ENCODE data around the gene SMIM36.

The SMIM36 gene

DNA sequence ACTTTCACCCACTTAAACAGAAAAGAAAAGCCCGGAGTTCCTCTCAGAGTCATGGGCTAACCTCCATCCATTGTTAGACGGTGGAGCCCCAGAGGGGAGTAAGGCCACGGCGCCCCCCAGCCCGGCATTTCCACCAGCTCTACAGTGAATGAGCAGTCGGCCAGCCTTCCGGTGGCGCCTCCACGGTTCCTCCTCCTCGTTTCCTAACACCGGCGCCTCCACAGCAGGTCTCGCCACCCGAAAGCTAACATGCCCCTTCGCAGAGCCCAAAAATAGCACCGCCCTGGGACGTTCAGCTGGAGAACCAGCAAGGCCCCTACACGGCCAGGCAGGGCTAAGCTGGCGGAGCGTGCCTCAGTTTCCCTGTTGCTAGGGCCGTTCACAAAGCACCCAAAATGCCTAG, 90.5 kb downstream of the SMIM36 start:
- TF ChIP-seq, protein P1, sequence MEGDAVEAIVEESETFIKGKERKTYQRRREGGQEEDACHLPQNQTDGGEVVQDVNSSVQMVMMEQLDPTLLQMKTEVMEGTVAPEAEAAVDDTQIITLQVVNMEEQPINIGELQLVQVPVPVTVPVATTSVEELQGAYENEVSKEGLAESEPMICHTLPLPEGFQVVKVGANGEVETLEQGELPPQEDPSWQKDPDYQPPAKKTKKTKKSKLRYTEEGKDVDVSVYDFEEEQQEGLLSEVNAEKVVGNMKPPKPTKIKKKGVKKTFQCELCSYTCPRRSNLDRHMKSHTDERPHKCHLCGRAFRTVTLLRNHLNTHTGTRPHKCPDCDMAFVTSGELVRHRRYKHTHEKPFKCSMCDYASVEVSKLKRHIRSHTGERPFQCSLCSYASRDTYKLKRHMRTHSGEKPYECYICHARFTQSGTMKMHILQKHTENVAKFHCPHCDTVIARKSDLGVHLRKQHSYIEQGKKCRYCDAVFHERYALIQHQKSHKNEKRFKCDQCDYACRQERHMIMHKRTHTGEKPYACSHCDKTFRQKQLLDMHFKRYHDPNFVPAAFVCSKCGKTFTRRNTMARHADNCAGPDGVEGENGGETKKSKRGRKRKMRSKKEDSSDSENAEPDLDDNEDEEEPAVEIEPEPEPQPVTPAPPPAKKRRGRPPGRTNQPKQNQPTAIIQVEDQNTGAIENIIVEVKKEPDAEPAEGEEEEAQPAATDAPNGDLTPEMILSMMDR (conservative IDR thresholded peaks at IDR 0.05) = no peak
- no peak for TF ChIP-seq ZFX (IDR thresholded peaks at IDR 0.05)
- peak overlapping the region; percentile 76 for H3K27ac ChIP-seq

DNA sequence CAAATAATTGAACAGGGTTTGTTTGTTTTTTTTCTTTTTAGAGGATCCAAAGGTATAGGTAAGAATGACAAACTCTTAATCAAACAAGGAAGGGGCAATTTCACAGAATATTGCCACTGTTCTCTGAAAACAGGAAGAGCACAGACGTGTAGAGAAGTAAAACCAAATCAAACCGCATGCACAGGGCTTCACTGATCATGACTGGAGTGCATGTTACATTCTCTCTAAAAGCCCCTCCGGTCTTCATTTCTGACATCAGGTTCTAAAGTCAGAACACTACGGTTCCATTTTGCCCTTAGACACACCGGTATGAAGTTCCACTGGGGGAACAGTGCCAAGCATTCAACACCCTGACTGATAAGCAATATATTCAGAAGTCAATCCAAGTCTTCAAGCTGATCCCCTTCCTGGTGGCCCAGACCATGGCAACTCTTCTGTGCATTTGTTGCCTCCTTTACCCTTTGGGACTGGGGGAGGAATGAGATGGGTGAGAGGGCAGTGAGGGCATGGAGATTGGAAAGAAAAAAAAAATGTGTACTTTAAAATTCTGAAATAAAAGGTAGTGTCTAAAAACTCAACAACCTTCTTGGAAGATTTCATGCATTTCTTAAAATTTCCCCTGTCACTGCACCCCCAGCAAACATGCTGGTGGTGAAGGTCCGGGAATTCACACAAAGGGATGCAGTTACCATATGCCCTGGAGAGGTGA, 91.0 kb downstream of the SMIM36 start:
- TF ChIP-seq, protein P1 (conservative IDR thresholded peaks at IDR 0.05) = no peak
- no peak for TF ChIP-seq ZFX (IDR thresholded peaks at IDR 0.05)
- peak overlapping the region; percentile 76 for H3K27ac ChIP-seq

DNA sequence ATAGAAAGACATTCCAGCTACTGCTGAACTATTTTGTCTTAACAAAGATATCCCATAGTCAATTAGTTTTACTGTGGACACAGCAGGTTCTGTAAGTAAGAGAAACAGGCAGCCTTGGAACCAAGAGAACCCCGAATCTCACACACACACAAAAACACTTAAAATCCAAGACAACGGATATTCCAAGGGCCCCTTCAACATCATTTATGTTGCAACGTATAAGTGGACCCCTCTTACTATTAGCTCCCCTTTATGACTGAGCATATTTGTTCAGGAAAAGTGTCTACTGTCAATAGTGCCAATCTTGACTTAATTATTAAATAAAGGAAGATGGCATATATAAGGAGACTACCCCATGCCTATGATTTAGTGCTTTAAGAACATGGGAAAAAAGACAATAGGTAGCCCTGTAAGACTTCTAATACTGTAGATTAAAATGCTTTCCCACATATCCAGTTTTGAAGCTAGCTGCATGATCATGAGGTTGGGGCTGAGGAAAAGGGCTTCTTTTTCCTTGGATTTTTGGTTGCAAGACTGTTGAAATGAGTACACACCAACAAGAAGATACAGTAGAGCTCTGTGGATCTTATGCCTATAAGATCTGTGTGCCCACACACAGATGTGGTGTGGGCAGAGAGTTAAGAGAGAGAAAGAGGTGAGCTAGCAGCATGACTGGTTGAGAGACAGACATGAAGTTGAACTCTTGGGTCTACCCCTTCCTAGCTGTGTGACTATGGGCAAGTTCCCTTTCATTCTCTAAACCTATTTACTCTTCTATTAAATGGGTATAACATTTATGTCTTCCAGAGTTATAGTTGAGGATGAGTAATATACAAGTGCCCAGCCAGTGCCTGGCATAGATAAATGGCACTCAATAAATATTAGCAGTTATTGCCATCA, 92.6 kb downstream of the SMIM36 start:
- TF ChIP-seq, protein P1 (conservative IDR thresholded peaks at IDR 0.05) = no peak
- no peak for TF ChIP-seq ZFX (IDR thresholded peaks at IDR 0.05)
- H3K27ac ChIP-seq = no peak overlapping the region

DNA sequence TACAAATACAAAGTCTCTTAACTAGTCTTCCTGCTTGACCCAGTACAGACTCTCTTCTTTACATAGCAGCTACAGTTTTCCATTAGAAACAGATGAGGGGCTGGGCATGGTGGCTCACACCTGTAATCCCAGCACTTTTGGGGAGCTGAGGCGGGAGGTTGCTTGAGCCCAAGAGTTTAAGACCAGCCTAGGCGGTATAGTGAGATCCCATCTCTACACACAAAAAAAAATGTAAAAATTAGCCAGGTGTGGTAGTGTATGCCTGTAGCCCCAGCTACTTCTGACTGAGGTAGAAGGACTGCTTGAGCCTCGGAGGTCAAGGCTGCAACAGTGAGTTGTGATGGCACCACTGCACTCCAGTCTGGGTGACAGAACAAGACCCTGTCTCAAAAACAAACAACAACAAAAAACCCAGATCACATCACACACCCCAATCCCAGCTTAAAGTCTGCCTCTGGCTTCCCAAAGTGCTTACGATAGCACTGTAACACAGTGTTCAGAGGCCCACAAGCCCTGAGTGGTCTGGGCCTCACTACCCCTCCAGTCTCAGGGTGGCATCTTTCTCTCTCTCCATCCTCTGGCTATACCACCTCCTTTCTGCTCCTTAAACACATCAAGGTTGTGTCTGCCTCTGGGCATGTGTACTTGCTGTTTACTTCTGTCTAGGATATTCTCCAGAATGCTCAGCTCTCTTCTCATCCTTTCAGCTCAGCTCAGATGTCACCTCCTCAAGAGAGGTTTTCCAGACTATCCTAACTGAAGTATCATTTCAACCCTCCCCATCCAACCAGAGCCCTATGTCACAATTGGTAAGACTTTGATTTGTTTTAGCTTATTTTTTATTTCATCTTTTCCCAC, 93.6 kb downstream of the SMIM36 start:
- TF ChIP-seq, protein P1 (conservative IDR thresholded peaks at IDR 0.05) = no peak
- no peak for TF ChIP-seq ZFX (IDR thresholded peaks at IDR 0.05)
- H3K27ac ChIP-seq = no peak overlapping the region

DNA sequence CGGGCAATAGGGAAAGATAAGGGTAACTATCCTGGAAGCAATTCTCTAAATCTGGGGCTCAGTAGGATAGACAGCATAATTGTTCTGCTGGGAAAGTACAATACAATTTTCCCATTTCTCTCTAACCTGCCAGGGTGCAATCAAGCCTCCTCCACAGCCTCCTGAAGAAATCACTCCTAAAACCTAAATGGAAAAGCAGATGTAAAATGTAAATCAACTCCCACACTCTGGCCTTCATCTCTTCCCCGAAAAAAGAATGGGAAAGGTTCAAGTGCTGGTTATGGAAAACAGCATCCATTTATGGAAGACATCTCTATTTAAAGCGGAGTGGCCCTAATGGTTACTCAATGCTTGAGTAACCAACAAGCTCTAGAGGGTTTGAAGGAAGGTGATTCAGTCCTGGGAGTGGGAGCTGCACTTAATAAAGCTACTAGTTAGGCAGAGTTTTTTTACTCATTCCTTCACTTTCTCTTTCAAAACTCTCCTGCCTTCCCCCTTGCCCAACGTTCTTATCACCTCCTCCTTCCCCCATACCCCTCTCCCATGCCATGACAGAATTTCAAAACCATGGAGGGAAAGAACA, 94.7 kb downstream of the SMIM36 start:
- no peak overlapping the region for H3K27ac ChIP-seq

DNA sequence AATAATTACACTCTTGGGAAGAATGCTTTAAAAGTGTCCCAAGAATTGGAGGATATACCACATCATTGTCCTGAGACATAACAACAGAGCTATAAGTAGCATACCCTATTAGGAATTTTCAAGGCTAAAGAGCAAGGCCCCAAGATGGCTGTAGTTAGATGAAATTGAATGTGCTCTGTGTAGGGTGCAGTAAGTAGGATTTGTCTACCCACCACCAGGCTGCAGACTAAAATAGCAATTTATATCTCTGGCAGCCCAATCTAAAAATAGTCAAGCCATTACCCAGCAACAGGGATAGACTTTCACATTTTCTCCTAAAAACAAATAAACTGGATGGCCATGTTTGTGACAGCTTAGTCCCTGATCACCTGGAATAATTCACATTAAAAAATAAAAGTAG, 95.3 kb downstream of the SMIM36 start:
- TF ChIP-seq, protein P1 (conservative IDR thresholded peaks at IDR 0.05) = no peak
- TF ChIP-seq ZFX (IDR thresholded peaks at IDR 0.05) = no peak

More for the DNA sequence above, 94.7 kb downstream of the SMIM36 start:
- TF ChIP-seq ZFX (IDR thresholded peaks at IDR 0.05) = no peak
- TF ChIP-seq, protein P1 (conservative IDR thresholded peaks at IDR 0.05) = no peak

More for the DNA sequence above, 95.3 kb downstream of the SMIM36 start:
- H3K27ac ChIP-seq = no peak overlapping the region

All from C4-2B (cell line).